Left kidney (tissue), 2 donors: ENCODE data around the gene TRPC4AP. TPM values are rescaled to one million over a fixed set of nuclear protein-coding genes. Genes with fewer than 3 reads are reported as not detected.

Experiments
- DNase-seq: peaks from one replicate; pipeline ENCODE4 v3.0.0-alpha.2; 2013
- polyA plus RNA-seq: library from polyadenylated mRNA; unstranded; fragments of 120-200 nt; gene quantifications from one replicate; pipeline ENCODE4 v1.2.1, GENCODE V29; 2013; ENCODE audit not compliant: insufficient read length

Gene TRPC4AP
- polyA plus RNA-seq, 1 donor = 70.6 TPM

DNA sequence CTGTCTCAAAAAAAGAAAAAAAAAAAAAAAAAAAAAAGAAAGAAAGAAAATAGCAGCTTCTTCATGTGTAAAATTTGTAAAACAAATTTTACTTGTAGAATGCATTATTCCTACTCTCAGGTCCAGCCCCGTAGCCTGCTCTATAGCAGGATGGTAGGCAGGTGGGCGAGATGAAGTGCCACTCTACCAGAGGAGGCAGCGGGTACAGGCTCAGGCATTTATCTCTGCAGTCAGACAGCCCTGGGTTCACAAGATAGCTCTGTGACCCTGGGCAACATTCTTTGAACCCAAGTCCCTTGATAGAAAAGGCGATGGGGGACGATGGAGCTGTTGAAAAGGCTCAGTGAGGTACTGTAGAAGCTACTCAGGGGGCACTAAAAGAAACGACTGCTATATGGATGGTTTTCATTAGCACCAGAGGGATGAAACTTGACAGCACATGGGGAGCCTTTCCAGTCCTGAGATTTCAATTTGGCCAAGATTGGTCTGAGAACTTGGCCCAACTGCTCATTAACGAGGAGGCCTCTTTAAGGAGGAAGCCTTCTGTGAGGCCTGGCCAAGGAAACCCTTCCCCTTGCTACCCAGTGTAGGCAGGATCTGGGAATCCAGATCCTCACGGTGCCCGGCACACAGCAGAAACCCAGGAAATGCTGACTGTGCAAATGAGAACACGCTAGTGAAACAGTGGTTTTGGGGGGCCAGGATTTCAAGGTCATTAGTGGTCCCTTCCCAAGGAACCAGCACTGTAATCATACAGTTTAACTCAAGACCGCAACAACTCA is 73.8 kb downstream of the TRPC4AP start:
- no peak for DNase-seq

DNA sequence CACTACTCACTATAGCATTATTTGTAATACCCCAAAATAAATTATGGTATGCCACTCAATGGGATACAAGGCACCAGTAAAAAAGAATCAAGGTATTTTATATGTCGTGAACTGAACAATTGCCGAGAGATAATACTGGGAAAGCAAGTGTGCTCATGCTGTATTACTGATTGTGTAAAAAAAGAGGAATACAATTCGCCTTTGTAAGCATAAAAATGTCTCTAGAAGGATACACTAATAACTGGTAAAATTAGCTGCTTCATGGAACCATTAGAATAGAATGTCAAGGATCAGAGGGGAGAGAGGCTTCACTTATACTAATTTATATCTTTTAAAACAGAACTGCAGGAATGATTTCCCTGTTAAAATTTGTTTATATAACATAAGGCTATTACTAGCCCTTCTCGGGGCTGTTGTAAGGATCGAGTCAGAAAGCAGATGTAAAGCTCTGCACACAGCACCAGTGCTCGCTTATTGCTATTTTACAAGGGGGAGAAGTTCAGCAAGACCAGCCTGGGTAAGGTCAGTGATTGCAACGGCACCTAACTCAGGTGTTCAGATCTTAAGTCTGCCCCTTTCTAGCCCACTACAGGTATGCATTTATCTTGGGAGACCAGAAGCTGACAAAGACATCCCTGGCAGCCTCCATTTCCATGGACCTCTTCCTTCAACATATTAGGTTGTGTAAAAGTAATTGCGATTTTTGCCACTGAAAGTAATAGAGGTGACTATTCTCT is 75.3 kb downstream of the TRPC4AP start:
- DNase-seq = no peak

DNA sequence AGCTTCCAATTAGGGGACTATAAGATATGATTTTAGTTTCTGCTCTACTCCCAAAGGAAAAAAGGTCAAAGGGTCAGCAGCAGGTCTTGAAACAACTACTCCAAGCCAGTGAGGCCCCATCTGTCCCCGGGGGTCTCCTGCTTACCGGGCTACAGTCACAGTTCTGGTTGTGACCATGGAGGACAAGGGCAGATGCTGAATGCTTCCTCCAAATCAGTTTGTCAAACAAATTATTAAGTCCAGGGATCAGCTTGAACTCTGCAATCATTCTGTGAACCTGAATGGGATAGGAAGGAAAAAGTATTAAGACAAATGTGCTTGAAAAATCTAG is 76.8 kb downstream of the TRPC4AP start:
- DNase-seq = no peak

DNA sequence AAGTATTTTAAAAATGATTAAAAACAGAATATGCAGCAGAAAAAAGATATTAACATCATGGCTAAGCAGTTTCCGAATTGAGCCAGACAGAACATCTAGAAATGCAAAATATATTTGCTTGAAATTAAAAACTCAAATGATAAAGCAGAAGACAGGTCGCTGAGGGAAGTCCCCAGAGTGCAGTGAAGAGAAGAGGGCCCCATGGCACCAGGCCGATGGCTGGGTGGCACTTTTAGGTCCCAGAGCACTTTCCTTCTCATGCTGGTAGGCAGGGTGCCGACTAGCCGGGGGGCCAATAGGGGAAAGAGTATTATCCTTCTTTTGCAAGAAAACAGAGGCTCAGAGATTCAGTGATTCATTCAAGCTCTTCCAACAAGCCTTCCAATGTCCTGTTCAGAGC is 78.1 kb downstream of the TRPC4AP start:
- no peak for DNase-seq

DNA sequence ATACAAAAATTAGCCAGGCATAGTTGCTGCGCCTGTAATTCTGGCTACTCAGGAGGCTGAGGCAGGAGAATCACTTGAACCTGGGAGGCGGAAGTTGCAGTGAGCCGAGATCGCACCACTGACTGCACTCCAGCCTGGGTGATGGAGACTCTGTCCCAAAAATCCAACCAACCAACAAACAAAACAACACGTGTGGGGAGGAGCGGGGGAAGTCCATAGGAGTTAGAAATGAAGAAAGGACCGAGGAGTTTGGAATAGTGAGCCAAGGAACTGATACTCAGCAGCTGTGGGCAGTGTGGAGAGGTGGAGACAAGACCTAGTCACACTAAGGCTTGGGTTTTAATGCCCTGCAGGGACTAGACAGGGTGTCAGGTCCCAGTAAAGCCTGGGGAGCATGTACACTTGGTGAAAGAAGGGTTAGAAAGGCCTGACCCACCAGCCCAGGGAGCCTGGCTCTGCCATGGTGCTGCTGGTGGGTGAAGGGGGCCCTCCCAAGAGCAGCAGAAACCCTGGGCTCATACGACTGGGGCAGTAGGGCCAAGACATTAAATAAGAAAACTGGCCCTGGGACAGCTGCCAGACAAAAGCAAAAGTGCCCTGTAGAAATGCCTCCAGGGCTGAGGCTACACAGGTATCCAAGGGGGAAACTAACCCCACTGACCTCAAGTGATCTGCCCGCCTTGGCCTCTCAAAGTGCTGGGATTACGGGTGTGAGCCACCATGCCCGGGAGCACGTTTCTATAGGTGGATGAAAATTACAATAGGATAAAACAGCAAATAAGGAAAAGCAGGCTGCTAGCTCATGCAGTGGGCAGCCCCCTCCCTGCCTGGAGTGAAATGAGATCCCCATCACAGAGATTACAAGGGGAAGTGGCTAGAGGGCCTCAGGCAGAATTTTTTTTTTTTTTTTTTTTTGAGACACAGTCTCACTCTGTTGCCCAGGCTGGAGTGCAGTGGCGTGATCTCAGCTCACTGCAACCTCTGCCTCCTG is 78.9 kb downstream of the TRPC4AP start:
- no peak for DNase-seq

DNA sequence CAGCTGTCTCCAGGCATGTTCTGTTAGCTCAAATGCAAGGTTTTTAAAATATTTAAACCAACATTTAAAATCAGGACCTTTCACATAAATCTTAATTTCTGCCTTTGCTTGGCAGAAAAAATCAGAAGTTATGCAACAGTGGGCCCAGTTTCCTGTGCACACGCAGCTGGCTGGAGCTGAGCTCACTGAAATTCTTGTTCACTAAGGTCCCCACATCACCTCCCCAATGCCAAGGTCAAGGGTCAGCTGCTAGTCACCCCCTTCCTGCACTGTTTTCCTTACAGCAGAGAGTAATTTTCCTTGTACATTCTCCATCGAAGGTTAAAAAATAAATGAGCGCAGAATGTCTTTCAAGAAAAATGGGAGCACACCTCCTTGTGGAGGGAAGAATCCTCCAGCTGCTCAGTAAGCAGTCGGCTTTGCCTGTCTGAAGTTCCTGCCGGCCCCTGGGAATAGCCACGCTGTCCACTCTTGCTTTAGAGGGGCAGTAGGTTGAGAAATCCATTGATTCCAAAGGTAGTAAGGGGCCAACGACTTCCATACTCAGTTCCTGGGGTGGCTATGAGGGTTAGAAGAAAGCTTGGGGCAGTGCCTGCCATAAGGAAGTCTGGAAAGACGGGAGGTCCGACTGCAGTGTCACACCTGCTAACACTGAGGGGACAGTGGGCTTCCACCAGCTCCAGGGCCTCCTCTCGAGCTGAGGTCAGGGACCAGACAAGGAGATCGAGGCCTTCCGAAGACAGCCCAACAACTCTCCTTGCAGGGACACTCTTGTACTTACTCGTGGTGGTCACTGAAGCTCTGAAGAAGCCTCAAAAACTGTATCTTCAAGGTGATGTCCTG is 80.2 kb downstream of the TRPC4AP start:
- no peak for DNase-seq

DNA sequence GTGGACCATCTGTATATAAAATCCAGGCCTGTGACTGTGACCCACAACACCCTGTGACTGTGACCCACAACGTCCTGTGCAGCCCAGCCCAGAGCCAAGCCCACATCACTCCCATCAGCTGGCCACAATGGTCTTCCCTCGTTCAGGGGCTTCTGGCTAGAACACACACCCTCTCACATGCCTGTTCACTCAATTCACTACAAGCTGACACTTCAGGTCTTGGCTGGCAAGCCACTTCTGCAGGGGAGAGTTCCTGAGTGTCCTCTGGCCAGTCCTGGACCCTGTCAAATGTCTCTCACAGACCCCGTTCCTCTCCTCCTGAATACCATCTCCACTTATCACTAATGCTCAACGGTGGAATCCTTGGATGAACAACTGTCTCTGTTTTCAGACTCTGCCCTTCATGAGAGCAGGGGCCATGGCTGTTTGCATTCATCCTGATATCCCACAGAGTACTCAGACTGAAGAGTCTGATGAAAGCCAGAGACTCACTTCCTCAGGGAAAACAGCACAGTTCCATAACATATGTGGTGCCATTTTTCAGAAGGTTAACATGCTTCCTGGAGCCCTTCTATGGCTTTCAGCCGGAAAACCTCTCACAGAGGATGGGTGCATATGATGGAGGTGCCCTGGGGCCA is 80.9 kb downstream of the TRPC4AP start:
- no peak for DNase-seq

DNA sequence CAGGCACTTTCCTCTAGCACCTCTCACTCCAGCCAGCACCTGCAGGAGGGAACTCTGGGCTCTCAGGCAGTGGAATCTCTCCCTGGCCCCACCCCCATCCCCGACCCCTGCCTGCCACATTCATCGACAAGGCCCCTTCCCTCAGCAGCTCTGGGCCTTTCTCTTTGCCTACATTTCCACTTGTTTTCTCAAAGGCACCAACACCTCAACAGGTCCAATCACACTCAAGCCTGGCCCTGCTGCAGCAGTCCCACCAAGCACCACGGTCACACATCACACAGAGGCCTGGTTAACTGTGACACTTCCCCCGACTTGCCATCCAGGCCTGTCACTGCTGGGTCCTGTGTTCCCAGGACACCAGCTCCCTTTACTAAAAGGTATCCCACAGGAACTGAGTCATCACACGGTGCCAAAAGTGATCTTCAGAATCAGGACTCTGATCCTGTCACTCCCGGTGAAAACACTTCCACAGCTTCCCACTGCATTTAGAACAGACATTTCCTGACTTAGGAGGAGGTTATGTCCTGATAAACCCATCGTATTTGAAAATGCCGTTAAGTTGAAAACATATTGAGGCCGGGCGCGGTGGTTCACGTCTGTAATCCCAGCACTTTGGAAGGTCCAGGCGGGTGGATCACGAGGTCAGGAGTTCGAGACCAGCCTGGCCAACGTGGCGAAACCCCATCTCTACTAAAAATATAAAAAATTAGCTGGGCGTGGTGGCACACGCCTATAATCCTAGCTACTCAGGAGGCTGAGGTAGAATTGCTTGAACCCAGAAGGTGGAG is 82.0 kb downstream of the TRPC4AP start:
- DNase-seq = no peak

DNA sequence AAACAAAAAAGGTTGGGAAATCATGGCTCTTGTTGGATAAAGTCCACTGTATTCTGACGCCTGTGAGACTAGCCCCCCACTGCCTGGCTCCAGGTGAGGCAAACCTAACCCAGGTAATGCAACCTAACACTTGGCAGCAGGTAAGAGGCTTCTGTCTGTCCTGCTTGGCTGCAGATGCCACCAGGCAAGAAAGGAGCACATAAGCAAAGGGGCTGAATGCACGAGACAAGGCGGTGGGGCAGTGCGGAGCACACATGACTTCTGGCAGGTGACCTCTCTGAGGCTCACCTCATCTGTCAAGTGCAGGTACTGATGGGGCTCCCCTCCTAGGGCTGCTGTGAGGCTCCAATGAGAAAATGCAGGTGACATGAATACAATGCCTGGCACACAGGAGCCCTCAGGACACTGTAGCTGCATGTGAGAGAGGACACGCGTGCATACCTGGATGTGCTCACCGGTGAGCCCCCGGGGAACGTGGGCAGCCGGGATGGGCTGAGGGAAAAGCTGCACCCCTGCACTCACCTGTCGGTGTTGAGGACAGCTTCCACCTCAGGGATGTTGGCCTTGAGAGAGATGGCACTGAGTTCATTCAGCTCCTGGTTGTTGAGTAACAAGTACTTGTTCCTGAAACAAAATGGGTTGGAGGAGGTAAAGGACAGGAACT is 82.8 kb downstream of the TRPC4AP start:
- DNase-seq = no peak

DNA sequence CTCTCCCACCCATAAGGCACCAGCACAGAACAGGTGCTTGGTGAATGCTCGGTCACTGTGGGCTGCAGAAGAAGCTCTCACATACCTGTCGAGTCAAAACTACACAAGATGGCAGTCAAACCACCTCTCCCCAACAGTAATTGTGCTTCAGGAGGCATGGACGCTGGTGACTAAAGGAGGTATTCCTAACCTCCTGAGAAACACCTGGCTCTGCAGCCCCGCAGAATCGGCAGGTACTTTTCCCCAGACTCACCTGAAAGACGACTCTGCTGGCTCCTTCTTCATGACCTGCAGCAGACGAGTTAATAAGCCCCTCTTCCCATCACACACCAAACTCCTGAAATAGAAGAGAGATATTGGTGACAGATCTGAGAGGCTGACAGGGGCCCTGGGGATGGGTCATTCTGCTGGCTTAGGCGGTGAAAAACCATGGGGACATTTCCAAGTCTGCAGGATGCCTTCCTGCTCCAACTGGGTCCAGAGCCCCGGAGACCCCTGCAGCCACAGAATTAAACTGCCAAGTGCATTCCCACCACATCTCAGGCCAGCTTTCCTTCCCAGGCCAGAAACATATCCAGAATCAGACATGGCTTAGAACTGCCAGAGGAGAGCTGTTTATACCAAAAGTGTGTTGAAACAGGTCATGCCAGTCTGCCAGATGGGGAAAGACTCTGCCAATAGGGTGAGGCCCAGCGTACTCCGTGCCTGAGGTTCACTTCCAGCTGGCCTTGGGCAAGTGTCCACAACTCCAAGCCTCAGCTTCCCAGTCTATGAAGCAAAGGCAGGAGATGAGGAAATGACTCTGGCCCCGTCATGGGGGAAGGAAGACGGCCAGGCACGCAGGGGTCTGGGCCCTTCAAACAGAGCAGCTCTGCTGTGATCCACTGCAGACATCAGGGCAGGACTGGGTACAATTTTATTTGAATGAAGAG is 83.9 kb downstream of the TRPC4AP start:
- DNase-seq = no peak

DNA sequence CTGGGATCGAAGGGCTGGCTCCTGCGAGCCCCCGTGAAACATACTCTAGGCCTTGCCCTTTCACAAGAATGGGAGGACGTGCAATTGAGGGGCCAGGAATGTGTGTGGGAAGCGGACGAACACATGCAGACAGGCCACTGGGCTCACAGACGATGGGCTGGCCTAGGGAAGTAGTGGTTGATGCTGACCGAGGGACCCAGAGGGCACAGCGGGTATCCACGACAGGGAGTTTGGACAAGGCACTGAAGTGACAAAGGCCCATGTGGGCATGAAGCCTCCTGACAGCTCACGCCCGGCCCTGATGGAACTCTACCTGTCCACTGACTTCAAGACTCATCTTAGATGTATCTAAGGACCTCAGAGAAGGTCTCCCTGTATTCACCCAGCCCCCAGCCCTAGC is 84.7 kb downstream of the TRPC4AP start:
- no peak for DNase-seq

DNA sequence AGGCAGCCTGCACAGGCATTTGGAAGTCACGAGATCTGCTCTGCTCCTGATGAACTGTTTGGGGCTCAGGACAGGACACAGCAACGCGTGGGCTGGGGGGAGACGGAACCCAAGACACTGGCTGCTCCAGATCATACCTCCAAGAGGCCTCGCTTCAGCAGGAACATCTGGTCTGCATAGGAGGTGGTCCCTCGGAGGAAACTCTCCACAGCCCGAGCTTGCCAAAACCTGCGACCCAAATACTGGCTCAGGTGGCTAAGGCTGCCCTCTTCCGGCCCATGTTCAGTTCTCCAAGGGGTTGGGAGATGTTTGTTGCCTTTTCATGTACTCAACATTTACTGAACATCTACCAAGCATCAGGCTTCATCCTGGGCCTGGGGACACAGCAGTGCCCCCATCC is 85.2 kb downstream of the TRPC4AP start:
- DNase-seq = no peak

DNA sequence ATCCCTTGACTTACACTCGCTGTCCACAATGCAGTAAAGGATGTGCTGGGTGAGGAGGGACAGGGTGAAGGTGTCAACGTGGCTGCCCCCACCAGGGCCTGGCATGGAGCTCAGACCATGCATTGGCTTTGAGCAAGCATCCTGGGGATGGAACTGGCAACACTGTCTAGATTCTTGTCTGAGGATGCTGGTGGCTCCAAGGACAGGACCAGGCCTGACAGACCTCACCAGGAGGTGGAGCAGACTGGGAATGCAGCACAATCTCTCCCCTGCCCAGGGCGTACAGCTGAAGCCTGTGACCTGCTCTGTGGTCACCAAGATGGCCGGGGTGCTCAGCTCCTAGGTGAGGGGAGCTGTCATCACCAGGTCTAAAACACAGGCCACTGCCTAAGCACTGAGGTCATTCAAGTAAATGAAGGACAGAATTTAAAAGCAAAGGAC is 86.1 kb downstream of the TRPC4AP start:
- DNase-seq = no peak

DNA sequence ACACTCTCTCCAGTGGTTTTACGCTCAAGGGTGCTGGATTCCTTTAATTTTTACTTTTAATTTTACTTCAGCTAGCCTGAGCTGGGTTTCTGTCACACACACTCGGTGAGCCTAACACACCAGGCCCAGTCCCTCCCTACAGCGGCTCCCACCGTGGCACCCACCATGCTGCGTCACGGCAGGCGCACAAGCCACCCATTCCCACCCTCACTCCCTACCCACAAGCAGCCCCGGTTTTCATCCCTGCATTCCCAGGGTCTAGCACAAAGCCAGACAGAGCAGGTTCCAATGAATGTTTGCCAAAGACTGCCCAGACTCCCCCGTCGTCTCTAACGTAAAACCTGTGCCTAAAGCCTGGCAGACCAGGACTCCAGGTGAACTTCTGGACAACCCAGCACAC is 86.6 kb downstream of the TRPC4AP start:
- no peak for DNase-seq

DNA sequence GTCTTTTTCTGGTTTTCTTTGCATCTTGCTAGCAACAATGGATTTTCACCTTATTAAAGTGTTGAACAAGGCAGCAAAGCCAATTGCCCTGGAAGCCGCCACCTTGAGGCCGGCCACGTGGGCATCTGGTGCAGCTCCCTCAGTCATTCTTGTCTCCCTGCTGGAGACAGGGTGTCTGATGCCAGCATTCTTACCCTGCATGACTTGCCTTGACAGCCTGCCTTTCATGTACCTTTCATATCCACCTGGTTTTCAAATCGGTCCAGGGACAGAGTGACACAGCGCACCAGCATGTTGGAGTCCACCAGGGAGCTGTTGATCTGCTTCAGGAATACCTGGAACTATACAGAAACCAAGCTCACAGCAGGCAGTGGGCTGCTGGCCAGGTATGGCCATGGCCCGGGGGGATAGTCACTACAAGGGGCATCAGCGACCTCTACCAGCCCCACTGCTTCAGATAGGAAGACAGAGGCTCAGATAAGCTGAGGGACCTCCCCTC is 87.1 kb downstream of the TRPC4AP start:
- no peak for DNase-seq

DNA sequence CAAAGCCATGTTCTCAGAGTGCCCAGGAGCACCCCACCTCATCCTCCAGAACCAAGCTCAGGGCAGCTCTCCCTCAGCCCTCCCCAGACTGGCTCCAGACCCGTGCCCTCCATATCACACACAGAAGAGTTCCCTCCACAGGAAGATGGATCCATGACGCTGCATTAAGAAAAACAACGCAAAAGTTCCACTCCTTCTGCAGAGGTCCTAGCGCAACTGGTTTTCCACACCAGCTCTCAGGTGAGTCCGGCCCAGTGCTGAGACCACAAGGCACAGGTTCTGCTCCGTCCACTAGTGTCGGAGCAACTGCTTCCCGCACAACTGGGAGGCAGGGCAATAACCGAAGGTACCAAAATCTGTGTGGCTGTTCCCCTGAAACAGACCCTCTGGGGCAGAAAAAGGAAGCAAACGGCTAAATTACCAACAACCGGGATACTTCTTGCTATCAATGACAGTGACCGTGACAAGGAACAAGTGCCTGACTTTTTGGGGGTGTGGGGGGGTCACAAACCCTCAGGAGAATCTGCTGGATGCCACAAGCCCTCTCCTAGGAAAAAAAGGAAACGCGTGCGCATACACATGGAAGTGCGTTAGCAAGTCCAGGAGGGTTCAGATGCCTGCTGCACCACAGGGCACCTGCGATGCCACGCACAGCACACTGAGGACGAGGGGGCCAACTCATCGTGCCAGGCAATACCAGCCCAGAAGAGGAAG is 87.7 kb downstream of the TRPC4AP start:
- no peak for DNase-seq

DNA sequence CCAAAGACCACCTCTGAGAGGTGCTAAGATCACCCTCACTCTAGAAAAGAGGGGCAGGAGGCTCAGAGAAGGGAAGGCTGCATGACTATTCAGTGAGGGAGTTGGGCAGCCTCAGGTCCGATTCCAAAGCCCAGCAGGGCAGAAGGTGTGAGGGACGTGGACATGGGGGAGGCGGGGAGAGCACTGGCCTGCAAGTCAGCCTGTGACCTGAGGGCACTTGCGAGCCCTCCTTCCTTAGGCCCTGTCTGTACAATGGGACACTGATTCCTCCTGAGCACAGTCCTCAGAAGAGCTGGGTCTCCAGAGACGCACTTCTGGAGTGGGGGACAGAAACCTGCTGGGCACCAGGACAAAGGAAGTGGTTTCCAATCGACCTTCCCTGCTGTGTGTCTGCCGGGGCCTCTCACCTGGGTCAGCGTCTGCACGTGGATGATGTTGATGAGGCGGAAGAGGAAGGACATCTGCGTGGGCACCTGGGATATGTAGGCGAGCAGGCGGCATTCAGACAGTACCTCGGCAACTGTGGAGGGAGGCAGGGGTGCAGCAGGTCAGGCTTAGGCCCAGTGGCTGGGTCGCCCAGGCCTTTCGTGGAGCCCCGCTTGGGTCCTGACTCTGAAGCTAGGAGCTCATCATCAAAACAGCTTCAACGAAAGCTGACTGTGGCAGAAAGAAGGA is 88.4 kb downstream of the TRPC4AP start:
- no peak for DNase-seq
